PFSK-1 (cell line): ENCODE data around the gene SMAD3.

ENCODE experiments used
- FOXP2 ChIP-seq: optimal IDR thresholded peaks from 2 replicates; pipeline ENCODE3; 2011; ENCODE audit warnings: borderline replicate concordance, control low read depth, inconsistent platforms; ENCODE audit not compliant: insufficient read depth; ENCODE audit errors: extremely low read length, extremely low read depth
- POLR2AphosphoS5 ChIP-seq: IDR thresholded peaks from 2 replicates; pipeline ENCODE4 v1.6.1; 2012; ENCODE audit warnings: low read depth, mild to moderate bottlenecking, control low read depth, low read length, moderate library complexity
- REST ChIP-seq, 2 experiments: IDR thresholded peaks; 2 replicates each; pipeline versions ENCODE4 v1.6.1 to v1.8.0; 2011 to 2012; ENCODE audit warnings: low read depth in 2 of 2, low read length in 2 of 2, control low read depth in 1 of 2, inconsistent platforms in 1 of 2, mild to moderate bottlenecking in 1 of 2, moderate library complexity in 1 of 2; ENCODE audit not compliant: insufficient read depth in 1 of 2
- SIN3A ChIP-seq: IDR thresholded peaks from 2 replicates; pipeline ENCODE4 v1.6.1; 2012; ENCODE audit warnings: mild to moderate bottlenecking, low read length, moderate library complexity, borderline replicate concordance; ENCODE audit not compliant: insufficient read depth
- TAF1 ChIP-seq: IDR thresholded peaks from 2 replicates; pipeline ENCODE4 v1.6.1; 2012; ENCODE audit warnings: low read length, control low read depth, borderline replicate concordance; ENCODE audit not compliant: insufficient read depth

SMAD3 gene

GRCh38 chr15:67171471-67171870 lies 106.1 kb downstream of the SMAD3 start:
- TF ChIP-seq REST (IDR thresholded peaks at IDR 0.05; ENCODE audit: insufficient read depth in 1 of 2, low read depth in 2 of 2, low read length in 2 of 2) (no peak), POLR2AphosphoS5 (no peak), SIN3A (no peak), FOXP2 (no peak), TAF1 (no peak)

GRCh38 chr15:67172172-67172571 lies 106.8 kb downstream of the SMAD3 start:
- TF ChIP-seq FOXP2 (no peak), SIN3A (no peak), REST (IDR thresholded peaks at IDR 0.05; ENCODE audit: insufficient read depth in 1 of 2, low read depth in 2 of 2, low read length in 2 of 2) (no peak), TAF1 (no peak), POLR2AphosphoS5 (no peak)

- TF ChIP-seq TAF1 = no peak
- no peak for TF ChIP-seq REST (IDR thresholded peaks at IDR 0.05; ENCODE audit: insufficient read depth in 1 of 2, low read depth in 2 of 2, low read length in 2 of 2)
- TF ChIP-seq POLR2AphosphoS5 = no peak
- TF ChIP-seq FOXP2 = no peak
- no peak for TF ChIP-seq SIN3A
These were observed 107.6 kb downstream of the SMAD3 start for GRCh38 chr15:67173005-67173404.

GRCh38 chr15:67173786-67174185 lies 108.4 kb downstream of the SMAD3 start:
- TF ChIP-seq FOXP2 (no peak), SIN3A (no peak), TAF1 (no peak), REST (IDR thresholded peaks at IDR 0.05; ENCODE audit: insufficient read depth in 1 of 2, low read depth in 2 of 2, low read length in 2 of 2) (no peak), POLR2AphosphoS5 (no peak)

GRCh38 chr15:67174446-67174845 lies 109.0 kb downstream of the SMAD3 start:
- TF ChIP-seq FOXP2 (no peak), SIN3A (no peak), POLR2AphosphoS5 (no peak), TAF1 (no peak), REST (IDR thresholded peaks at IDR 0.05; ENCODE audit: insufficient read depth in 1 of 2, low read depth in 2 of 2, low read length in 2 of 2) (no peak)
